HG02884 (cell line): Measurements from ENCODE around the gene CD40.

Experiments
- ATAC-seq: cut with Tn5 transposase; IDR thresholded peaks from one replicate; pipeline ENCODE4 v1.9.1; 2021; ENCODE audit warnings: mild to moderate bottlenecking, moderate library complexity; ENCODE audit not compliant: unreplicated experiment

The CD40 gene

DNA sequence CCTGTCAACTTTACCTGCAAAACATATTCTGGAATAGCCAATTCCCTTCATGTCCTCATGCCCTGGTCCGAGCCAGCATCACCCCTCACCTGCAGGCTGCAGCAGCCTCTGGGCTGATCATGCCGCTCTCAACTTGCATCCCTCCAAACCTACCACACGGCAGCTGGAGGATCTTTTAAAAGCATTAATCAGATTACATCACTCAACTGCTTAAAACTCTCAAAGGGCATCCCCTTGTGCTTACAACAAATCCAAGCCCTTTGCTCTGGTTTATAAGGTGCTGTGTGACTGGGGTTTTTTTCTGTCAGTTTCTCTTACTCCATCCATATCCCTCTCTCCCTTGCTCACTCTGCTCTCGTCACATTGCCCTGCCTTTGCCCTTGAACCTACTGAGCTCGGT is 24.0 kb downstream of the CD40 start:
- no peak for ATAC-seq

DNA sequence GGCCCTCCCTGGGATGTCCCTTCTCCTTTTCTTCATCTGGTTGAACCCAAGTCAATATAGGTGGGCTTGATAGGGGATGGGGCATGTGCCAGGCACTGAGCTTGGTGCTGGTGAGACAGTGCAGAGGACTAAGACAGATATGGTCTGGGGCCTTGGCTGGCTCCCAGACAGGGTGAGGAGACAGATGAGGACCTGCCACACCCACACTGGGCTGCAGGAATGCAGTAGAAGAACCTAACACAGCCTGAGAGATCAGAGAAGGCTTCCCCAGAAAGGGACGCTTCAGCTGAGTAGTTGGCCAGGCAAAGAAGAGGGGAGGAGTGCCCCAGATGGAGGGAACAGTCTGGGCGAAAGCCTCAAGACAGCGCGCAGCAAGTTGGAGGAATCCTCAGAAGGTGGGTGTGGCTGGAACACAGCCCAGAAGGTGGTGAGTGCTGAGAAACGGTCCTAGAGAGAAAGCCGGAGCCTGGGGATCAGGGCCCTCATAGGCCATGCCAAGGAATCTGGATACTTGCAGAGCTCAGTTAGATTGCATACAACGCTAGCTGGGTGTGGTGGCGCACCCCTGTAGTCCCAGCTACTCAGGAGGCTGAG is 26.4 kb downstream of the CD40 start:
- ATAC-seq, result no peak

DNA sequence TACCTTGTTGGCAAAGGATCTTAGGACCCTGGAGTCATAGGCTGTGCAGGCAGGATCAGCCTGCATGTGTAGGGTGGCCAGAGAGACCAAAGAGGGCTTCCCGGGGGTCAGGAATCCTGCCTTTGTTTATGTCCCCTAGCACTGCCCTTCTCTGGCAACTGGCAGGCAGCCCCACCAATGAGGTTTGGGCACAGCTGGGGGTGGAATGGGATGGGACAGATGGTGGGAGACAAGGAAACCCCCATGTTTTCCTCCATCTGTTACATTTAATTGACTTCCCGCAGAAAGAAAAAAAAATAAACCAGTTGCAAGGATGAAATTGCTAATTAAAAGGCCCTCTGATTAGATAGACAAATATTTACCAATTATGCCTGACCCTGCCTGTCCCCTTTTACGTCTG is 27.6 kb downstream of the CD40 start:
- no peak for ATAC-seq

DNA sequence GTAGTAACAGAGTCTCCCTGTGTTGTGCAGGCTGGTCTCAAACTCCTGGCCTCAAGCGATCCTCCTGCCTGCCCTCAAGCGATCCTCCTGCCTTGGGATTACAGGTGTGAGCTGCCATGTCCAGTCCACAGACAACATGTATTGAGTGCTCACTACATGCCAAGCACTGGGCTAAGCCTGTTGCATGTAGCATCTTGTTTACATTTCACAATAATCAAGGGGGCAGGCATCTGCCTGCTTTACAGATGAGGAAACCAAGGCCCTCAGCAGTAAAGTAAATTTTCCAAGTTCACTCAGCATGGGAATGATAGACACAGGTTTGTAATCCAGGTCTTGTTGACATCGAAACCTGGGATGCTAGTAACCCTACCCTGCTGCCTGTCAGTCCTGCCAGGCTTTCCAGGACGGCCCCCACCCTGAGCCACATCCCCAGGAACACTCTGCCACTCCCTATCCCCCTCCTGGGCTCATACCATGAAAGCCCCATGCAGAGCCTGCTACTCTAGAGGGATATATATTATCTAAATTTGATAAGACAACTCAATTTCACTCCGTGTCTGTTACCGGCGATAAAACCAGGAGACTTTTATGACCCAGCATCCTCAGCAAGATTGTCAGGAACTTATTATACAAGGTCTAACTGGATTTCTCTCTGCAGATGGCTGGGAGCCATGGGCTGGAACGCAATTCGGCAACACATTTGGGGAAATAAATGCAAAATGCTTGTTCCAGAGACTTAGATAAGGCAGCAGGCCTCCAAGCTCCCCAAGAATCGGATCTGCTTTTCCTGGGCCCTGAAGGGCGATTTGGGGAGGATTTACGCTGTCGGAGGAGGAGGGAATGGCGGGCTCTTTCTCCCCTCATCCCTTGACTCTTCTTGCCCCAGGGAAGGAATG is 30.4 kb downstream of the CD40 start:
- no peak for ATAC-seq

DNA sequence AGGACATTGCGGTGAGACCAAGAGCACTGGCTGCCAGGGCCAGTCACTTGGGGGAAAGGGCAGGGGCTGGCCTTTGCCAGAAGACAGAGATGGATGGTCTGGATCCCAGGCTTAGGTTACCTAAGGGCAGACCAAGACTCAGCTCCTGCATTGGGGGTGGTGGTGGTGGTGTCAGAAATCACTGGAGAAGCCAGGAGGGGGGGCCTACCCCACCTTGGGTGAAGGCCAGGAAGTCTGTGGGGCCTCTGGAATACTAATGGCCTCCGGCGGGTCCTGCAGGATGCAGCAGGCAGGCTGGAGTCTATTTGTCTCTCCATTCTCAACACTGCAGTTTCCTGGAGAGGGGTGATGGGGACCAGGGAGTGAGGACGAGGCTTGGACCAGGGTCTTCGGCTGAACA is 32.8 kb downstream of the CD40 start:
- ATAC-seq, result no peak

DNA sequence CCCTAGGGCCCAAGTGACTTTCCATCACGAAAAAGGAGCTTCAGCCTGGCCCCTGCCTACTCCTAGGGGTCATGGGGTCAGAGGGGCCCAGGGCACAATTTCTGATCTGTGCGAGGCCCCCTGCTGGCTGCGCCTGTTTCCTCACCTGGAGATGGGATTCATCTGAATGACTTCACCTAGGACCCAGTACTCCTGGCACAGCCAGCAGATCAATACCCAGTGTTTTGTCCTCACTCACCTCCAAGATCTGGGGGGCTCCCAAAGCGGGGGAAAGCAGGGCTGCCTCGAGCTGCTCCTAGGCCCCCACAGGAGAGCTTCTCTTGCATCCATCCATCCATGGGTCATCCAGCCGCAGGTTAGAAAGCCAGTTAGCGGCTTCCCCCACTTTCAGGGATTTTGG is 33.8 kb downstream of the CD40 start:
- no peak for ATAC-seq

DNA sequence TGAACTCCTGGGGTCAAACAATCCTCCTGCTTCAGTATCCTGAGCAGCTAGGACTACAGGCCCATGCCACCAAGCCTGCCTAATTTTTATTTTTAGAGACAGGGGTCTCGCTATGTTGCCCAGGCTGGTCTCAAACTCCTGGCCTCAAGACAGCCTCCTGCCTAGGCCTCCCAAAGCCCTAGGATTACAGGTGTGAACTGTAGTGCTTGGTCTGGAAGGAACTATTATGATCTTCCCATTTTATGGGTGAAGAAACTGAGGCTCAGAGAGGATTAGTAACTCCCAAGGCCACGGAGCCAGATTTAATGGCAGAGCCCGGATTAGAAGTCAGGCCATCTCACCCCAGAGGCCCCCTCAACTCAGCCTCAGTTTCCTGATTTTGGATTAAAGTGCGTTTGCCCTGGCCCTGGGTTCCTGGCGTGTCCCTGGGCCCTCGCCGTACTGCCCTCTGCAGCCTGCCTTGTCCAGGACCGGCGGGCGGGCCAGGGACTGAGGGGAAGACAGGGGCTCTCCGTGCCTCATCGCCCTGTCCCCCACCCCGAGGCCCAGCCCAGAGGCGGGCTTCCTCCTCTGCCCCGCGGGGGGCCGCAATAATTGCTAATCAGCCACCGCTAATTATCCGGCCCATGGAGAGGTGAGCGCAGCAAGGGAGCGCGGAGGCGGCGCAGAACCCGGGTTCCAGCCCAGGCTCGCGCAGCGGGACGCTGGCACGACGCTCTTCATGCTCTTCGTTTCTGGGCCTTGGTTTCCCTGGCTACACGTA is 34.9 kb downstream of the CD40 start:
- ATAC-seq, result no peak

DNA sequence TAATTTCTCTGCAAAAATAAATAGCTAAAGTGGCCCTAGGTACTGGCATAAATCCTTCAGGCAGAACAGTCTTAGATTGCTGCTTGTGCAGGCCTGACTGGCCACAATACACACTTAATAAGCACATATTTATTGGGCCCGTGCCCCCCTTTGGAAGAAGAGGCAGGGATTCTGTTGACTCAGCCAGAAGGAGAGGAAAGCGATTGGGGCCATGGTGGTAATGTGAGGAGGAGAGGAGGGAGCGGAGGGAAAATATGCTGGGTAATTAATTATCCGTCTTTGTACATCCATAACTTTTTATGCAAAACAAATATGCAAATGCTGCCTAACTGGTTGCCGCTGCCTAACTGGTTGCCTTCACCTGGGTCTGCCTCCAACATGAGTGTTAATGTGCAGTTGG is 36.2 kb downstream of the CD40 start:
- ATAC-seq, result no peak

DNA sequence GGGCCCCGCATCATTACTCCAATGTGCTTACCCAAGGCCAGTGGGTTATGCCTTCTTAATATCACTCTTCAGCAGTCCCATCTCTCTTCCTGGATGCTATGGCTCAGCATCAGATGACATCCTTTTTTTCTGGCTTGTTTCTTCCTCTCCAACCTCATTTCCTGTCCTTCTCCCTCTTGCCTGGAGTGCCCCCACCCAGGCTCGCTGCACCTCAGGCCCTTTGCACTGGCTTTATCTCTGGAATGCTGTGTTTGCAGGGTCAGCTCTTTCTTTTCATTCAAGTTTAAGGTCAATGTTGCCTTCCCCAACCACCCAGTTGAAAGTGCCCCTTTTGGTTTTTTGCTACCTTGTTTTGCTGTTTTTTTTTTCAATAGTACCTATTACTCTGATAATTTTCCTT is 36.7 kb downstream of the CD40 start:
- no peak for ATAC-seq

DNA sequence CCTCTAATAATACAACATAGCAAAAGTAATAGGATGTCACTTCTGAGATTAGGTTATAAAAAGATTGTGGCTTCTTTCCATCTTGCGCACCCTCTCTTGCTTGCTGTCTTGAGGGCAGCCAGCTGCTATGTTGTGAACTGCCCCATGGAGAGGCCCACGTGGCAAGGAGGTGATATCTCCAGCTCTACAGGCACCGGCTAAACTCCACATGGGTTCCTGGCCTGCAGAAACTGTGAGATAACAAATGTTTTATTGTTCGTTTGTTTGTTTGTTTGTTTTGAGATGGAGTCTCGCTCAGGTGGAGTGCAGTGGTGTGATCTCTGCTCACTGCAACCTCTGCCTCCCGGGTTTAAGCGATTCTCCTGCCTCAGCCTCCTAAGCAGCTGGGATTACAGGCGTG is 38.0 kb downstream of the CD40 start:
- ATAC-seq, result no peak

DNA sequence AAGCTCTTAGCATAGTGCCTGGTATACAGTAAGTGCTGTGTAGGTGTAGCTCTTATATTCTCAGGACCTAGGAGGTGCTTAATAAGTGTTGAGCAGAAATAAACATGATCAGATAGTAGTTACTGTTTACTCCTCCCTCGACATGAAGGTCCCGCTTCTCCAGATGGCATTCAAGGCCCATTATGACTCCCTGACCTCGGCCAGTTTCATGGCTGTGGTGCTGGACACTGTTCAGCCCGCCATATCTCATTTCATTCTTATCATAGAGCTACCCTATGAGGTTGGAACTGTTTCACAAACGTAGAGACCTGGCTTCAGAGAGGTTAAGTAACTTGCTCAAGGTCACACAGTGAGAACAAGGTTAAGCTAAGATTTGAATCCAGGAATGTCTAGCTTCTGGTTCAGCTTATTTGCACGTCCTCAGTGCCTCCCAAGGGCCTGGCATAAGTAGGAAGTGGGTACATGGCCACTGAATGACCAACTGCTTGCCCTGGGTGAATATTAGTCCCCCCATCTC is 39.0 kb downstream of the CD40 start:
- no peak for ATAC-seq

DNA sequence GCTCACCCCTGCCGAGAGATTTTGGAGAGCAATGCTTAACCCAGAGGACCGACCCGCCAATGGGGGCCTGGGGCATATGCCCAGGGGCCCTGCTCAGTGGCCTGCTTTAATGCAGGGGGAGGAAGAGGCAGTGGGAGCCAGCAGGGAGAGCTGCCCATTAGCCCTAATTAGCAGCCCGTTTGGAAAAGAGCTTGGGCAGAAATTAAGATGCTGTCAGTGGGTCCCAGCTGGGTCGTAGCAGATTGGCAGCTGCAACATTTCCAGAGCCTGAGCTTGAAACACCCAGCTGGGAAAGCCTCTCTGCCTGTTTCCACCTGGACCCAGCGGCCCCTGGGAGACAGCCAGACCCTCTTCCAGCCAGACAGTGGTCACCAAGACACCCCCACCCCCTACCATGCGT is 39.5 kb downstream of the CD40 start:
- ATAC-seq, result no peak

DNA sequence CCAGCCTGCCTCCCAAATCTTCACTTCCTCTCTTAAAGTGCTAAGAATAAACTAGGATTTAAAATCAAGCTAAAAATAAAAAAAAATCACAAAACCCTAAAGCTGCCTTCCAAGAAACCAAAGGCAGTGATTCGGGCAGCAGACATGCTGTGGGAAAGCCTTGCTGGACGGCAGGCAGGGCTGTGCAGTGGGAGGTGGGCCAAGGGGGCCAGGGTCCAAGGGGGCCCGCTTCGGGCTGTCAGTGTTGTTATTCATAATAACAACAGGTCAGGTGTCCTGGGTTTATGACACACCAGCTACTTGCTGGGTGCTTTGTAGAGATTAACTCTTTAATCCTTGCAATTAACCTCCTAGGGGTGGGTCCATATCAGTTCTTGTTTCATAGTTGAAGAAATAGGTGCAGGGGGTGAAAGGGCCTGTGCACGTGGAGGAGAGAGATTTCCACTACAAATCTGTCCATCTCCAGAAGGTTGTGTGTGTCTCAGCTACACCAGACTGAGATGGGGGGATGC is 40.4 kb downstream of the CD40 start:
- ATAC-seq, result no peak

DNA sequence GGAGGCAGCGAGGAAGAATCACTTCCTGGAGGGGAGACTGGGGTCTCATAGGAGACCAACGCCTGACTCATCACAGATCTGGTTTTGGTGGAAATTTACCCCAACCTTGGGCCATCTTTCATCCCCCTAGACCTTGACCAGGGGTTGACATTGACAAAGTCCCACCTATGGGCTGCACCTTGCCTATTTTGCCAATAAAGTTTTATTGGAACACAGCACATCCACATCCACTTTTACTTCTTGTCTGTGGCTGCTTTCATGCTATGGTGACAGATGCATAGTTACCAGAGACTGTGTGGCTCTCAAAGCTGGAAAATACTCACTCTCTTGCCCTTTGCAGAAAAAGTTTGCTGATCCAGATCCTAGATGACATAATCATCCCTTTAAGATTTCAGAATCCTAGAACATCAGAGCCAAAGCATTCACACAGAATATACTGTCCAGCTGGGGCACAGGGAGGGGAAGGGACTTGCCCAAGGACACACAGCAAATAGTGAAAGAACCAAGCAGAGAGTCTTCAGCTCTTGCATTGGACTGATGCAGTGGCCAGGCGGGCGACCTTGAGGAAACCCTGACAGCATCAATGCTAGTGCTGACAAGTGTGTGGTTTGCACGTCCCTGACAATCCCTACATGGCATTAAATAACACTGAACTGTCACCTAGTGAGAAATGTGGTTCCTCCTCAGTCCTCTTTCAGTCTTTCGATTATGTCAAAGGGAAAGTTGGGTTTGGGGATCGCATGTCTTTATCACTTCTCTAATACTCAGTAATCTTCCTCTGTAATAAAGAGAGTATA is 41.2 kb downstream of the CD40 start:
- ATAC-seq, result no peak

DNA sequence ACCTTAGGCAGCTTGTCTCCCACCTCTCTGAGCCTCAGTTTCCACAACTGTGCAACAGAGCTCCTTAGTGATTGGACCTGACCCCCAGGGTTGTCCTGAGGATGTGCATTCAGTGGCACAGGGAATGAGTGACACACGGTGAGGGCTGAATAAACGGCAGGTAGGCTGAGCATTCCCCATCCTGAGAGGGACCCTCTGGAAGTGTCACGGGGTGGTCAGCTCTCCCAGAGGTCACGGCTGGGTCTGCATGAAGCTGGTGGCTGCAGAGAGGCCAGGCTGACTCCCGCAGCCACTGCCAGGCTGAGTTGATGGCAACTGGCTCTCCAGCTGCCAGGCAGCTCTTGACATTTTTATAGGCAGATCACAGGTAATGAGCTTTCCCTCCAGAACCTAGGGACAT is 42.5 kb downstream of the CD40 start:
- no peak for ATAC-seq

DNA sequence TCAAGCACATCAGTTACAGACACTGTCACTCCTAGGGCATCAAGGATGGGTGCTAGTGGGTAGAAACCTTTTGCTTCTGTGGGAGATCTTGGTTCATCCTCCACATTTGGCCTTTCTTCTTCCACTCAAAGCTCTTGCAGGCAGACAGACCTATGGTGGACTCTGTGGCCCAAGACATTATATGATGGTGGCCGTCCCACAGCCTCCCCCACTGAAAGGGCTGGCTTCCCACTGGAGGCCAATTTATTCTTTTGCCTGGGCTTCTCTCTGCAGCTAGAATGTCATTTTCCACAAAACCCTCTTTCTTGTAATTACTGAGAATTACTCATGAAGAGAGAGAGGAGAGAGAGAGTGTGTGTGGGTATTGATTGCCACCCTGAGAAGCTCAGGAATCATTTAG is 43.8 kb downstream of the CD40 start:
- no peak for ATAC-seq

DNA sequence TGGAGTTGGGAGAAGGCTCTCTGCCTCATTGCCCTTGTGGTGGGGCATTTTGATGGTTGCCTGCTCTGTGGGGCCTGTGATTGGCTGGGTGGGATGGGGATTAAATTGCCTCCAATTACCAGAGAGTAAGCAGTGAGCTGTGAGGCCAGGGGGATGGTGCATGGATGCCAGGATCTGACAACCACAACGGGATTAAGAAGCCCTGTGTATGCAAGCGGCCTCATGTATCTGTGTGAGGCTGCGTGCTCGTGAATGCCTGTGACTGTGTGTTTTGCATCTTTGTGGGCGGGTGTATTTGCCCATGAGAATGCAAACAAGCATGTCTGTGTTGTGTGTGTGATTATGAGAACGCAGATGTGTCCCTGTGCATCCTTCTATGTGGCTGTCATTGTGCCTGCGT is 46.1 kb downstream of the CD40 start:
- no peak for ATAC-seq

DNA sequence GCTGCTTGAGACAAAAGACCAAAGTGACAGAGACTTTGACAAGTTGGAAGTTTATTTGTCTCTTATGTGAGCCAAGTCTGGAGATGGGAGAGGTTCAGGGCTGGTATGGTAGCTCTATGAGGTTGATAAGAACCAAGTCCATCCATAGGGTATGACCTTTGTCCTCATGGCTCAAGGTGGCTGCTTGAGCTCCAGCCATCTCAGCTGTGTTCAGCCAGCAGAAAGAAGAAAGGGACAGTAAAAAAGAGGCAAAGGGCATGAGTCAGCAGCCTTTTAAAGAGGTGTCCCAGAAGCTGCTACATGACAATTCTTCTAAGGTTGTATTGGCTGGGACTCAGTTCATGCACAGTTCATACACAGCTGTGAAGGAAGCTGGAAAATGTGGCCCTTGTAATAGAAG is 49.0 kb downstream of the CD40 start:
- ATAC-seq, result no peak

DNA sequence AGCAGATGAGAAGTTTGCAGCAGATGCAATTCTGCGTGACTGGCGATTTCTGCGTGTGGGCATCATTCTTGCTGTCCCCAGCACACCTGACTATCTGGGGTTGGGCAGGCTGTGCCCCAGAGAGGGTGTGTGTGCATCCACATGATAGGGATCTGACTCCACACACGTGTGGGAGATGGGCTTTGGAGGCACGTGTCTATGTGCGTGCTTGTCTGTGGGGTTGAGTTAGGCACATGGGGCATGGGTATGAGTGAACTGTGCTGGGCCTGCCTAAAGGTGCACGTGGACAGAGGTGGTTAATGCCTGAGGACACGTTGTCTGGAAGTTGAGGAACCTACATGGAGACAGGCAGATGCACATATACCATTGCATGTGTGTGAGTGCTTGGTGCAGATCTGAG is 50.3 kb downstream of the CD40 start:
- ATAC-seq, result no peak

DNA sequence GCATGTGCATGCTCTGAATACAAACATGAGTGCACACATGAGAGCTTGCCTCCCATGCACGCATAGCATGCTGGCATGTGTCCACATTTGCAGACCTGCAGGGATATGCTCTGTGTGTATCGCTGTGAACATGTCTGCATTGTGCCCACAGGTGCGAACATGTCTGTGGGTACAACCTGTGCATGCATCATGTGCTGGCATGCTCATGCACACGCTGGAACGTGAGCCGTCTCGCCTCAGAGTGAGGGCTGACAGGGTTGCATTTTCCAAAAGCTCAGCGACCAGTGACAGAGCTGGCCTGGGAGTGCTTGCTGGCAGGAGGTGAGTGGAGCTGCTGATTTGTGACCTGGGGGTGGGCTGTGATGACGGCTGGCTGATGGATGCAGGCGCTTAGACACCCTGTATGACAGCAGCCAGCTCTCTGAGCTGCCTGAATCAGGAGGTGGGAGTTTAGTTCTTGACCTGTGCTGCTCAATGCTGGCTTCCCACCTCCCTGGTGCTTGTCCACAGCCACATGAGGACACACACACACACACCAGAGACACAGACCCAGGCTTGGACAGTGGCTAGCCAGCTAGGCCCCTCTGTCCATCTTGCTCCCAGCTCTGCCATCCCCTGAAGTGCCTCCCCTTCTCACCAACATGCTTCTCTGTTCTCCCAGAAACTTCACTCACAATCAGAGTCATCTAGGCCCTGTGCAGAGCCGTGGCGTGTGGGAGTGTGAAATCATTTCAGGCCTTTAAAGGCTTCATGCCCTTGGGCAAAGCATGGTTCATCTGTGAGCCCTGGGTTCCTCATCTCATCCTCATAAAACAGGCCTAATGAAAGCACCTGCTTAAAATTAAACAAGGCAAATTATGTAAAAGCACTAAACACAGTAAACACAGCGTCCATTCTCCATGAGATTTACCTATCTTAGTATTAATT is 51.4 kb downstream of the CD40 start:
- ATAC-seq, result no peak
